T-helper 1 cell treated with Interleukin-12 subunit alpha and Interleukin-12 subunit beta and Interleukin-4 antibody, amounts not matched to agents 30 μg/mL and 1 μg/mL, for 36 hours (primary cell): Measurements from ENCODE around the gene PPP1R10.

Experiments
- H3K27ac Mint-ChIP-seq: one replicate; pipeline ENCODE4 v1.8.0; 2021; ENCODE audit warnings: mild to moderate bottlenecking, mixed read lengths
- H3K27me3 Mint-ChIP-seq: one replicate; pipeline ENCODE4 v1.8.0; 2021; ENCODE audit warnings: low read depth, mixed read lengths
- H3K36me3 Mint-ChIP-seq: one replicate; pipeline ENCODE4 v1.8.0; 2021; ENCODE audit warnings: low read depth, mixed read lengths
- H3K4me1 Mint-ChIP-seq: one replicate; pipeline ENCODE4 v1.8.0; 2021; ENCODE audit warnings: low read depth, mixed read lengths
- H3K4me3 Mint-ChIP-seq: one replicate; pipeline ENCODE4 v1.8.0; 2021; ENCODE audit warnings: mild to moderate bottlenecking, moderate library complexity, mixed read lengths
- H3K9me3 Mint-ChIP-seq: one replicate; pipeline ENCODE4 v1.8.0; 2021; ENCODE audit warnings: mixed read lengths

The PPP1R10 gene

GRCh38 chr6:30643656-30644055, 26.6 kb upstream of the PPP1R10 start:
- H3K9me3 Mint-ChIP-seq, result no peaks in the 10 kb centered on the region
- peaks cover 20% of the 10 kb centered on the region for H3K4me1 Mint-ChIP-seq
- H3K36me3 Mint-ChIP-seq, result peaks cover 15% of the 10 kb centered on the region
- no peak overlapping the region for H3K27ac Mint-ChIP-seq
- H3K4me3 Mint-ChIP-seq, result no peak overlapping the region
- H3K27me3 Mint-ChIP-seq, result no peaks in the 10 kb centered on the region

- Mint-ChIP-seq H3K4me3 (no peak overlapping the region), H3K27me3 (no peaks in the 10 kb centered on the region), H3K27ac (peak overlapping the region; percentile 62), H3K4me1 (peaks cover 11% of the 10 kb centered on the region), H3K36me3 (peaks cover 11% of the 10 kb centered on the region), H3K9me3 (no peaks in the 10 kb centered on the region)
Observed at GRCh38 chr6:30641048-30641447, 24.0 kb upstream of the PPP1R10 start.

GRCh38 chr6:30640481-30640880, 23.4 kb upstream of the PPP1R10 start:
- Mint-ChIP-seq H3K4me3 (no peak overlapping the region), H3K27me3 (no peaks in the 10 kb centered on the region), H3K36me3 (peaks cover 7% of the 10 kb centered on the region), H3K27ac (no peak overlapping the region), H3K9me3 (no peaks in the 10 kb centered on the region), H3K4me1 (peaks cover 11% of the 10 kb centered on the region)

GRCh38 chr6:30635834-30636233, 18.8 kb upstream of the PPP1R10 start:
- Mint-ChIP-seq H3K9me3 (no peaks in the 10 kb centered on the region), H3K4me3 (no peak overlapping the region), H3K4me1 (peaks cover 5% of the 10 kb centered on the region), H3K36me3 (peaks cover 13% of the 10 kb centered on the region), H3K27ac (no peak overlapping the region), H3K27me3 (no peaks in the 10 kb centered on the region)

GRCh38 chr6:30626484-30627366, 9.7 kb upstream of the PPP1R10 start, which contains the start of gene ATAT1:
Gene ATAT1, plus strand, starts transcription at chr6:30626874.
- peak within 1 kb of the TSS; percentile 98 for H3K27ac Mint-ChIP-seq
- peaks cover 22% of the 10 kb centered on the region for H3K4me1 Mint-ChIP-seq
- no peaks in the 10 kb centered on the region for H3K9me3 Mint-ChIP-seq
- peaks cover 46% of the 10 kb centered on the region for H3K36me3 Mint-ChIP-seq
- H3K4me3 Mint-ChIP-seq, result peak within 1 kb of the TSS; percentile 96
- H3K27me3 Mint-ChIP-seq, result no peaks in the 10 kb centered on the region

- Mint-ChIP-seq H3K27ac (peak overlapping the region; percentile 52), H3K9me3 (no peaks in the 10 kb centered on the region), H3K4me1 (peaks cover 22% of the 10 kb centered on the region), H3K4me3 (no peak overlapping the region), H3K27me3 (no peaks in the 10 kb centered on the region), H3K36me3 (peaks cover 45% of the 10 kb centered on the region)
Observed at GRCh38 chr6:30625511-30625910, 8.5 kb upstream of the PPP1R10 start.

GRCh38 chr6:30619561-30619960, 2.5 kb upstream of the PPP1R10 start:
- Mint-ChIP-seq H3K27ac (peak overlapping the region; percentile 98), H3K36me3 (peaks cover 45% of the 10 kb centered on the region), H3K9me3 (no peaks in the 10 kb centered on the region), H3K27me3 (peaks cover 6% of the 10 kb centered on the region), H3K4me3 (peak overlapping the region; percentile 95), H3K4me1 (peaks cover 20% of the 10 kb centered on the region)

GRCh38 chr6:30618270-30618797, 1.3 kb upstream of the PPP1R10 start:
- Mint-ChIP-seq H3K4me1 (peaks cover 29% of the 10 kb centered on the region), H3K36me3 (peaks cover 47% of the 10 kb centered on the region), H3K27me3 (peaks cover 6% of the 10 kb centered on the region), H3K27ac (peak overlapping the region; percentile 98), H3K9me3 (no peaks in the 10 kb centered on the region), H3K4me3 (peak overlapping the region; percentile 95)

GRCh38 chr6:30617565-30618269, 674 bp upstream of the PPP1R10 start, which contains the start of gene MRPS18B:
Gene MRPS18B, plus strand, starts transcription at chr6:30617840. Its CDS starts 26 bp downstream, at chr6:30617866.
- Mint-ChIP-seq H3K27me3 (peaks cover 6% of the 10 kb centered on the region), H3K27ac (peak within 1 kb of the TSS; percentile 98), H3K36me3 (peaks cover 45% of the 10 kb centered on the region), H3K4me3 (peak within 1 kb of the TSS; percentile 95), H3K9me3 (no peaks in the 10 kb centered on the region), H3K4me1 (peaks cover 32% of the 10 kb centered on the region)

- Mint-ChIP-seq H3K27ac (peak overlapping the region; percentile 98), H3K27me3 (peaks cover 6% of the 10 kb centered on the region), H3K9me3 (no peaks in the 10 kb centered on the region), H3K4me1 (peaks cover 43% of the 10 kb centered on the region), H3K36me3 (peaks cover 40% of the 10 kb centered on the region), H3K4me3 (peak overlapping the region; percentile 95)
Observed at GRCh38 chr6:30615958-30616810, 859 bp downstream of the PPP1R10 start.

GRCh38 chr6:30615219-30615957, 1.7 kb downstream of the PPP1R10 start:
- Mint-ChIP-seq H3K27me3 (peaks cover 6% of the 10 kb centered on the region), H3K36me3 (peaks cover 42% of the 10 kb centered on the region), H3K4me1 (peaks cover 48% of the 10 kb centered on the region), H3K4me3 (peak overlapping the region; percentile 95), H3K9me3 (no peaks in the 10 kb centered on the region), H3K27ac (peak overlapping the region; percentile 98)

- Mint-ChIP-seq H3K4me1 (peaks cover 53% of the 10 kb centered on the region), H3K9me3 (no peaks in the 10 kb centered on the region), H3K36me3 (peaks cover 44% of the 10 kb centered on the region), H3K27ac (peak overlapping the region; percentile 98), H3K4me3 (peak overlapping the region; percentile 95), H3K27me3 (peaks cover 6% of the 10 kb centered on the region)
Observed at GRCh38 chr6:30614843-30615218, 2.2 kb downstream of the PPP1R10 start.

- Mint-ChIP-seq H3K4me1 (peaks cover 47% of the 10 kb centered on the region), H3K27ac (peak overlapping the region; percentile 98), H3K9me3 (no peaks in the 10 kb centered on the region), H3K4me3 (peak overlapping the region; percentile 95), H3K36me3 (peaks cover 44% of the 10 kb centered on the region), H3K27me3 (peaks cover 6% of the 10 kb centered on the region)
Observed at GRCh38 chr6:30614044-30614842, 2.8 kb downstream of the PPP1R10 start.
